ENCODE data around the gene SPNS2. TPM values are rescaled to one million over a fixed set of nuclear protein-coding genes. Genes with fewer than 3 reads are reported as not detected.
A peak's percentile ranks its signal among the peaks of the same experiment; 100 is the strongest.

SPNS2 gene, protein sequence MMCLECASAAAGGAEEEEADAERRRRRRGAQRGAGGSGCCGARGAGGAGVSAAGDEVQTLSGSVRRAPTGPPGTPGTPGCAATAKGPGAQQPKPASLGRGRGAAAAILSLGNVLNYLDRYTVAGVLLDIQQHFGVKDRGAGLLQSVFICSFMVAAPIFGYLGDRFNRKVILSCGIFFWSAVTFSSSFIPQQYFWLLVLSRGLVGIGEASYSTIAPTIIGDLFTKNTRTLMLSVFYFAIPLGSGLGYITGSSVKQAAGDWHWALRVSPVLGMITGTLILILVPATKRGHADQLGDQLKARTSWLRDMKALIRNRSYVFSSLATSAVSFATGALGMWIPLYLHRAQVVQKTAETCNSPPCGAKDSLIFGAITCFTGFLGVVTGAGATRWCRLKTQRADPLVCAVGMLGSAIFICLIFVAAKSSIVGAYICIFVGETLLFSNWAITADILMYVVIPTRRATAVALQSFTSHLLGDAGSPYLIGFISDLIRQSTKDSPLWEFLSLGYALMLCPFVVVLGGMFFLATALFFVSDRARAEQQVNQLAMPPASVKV
- total RNA-seq = 45.6 and 70.2 TPM in 2 replicates

DNA sequence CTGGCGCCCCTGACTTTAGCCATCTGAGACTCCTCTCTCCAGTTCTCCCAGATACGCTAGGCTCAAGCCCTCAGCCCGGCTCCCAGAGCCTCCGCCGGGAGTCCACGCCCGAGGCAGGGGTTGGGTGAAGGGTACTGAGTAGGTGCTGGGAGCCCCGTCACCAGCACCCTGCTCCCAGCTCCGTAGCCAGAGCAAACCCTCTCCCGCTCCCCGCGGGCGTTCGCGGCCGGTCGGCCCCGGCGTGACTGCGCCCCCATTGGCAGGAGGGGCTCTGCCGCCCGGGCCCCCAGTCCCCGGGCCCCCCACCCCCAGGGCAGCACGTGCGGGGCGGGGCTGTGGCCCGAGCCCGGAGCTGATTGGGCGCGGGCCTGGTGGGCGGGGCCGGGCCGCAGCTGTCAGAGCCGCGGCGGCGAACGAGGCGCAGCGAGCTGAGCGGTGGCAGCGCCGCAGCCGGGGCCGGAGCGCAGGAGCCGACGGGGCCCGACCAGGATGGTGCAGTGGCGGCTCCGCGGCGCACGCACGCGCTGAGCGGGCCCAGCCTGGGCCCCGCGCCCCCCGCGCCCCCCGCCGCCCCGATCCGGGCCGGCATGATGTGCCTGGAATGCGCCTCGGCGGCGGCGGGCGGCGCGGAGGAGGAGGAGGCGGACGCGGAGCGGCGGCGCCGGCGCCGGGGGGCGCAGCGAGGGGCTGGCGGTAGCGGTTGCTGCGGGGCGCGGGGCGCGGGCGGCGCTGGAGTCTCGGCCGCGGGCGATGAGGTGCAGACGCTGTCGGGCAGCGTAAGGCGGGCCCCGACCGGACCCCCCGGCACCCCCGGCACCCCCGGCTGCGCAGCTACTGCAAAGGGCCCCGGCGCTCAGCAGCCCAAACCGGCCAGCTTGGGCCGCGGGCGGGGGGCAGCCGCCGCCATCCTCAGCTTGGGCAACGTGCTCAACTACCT, at the start of gene SPNS2:
TSS of gene SPNS2 (plus strand) at position 421 of the 937 bp plus-strand sequence. CDS start at position 588, 167 bp downstream.
- DNase-seq (ENCODE audit: low read depth in 2 of 2) = peak in 1 of 2 donors; percentile 85

DNA sequence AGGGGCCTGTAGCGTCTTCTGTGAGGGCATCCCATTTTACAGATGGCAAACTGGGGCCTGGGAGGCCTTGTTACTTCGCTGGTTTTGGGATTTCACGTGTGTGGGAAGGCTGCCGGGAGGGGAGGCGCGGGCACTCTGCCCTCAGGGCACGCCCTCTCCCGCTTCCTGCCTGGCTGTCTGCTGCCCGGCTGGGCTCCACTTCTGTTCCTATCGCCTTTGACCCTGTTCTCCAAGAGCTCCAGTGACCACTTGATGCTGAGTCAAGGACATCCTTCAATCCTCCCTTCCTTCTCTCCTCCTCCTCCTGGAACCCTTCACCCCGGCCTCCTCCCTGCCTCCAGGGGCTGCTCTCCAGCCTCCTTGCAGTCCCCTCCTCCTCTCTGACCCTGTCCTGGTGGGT, 48.9 kb upstream of the SPNS2 start:
- DNase-seq (ENCODE audit: low read depth in 2 of 2) = peak in 1 of 2 donors; percentile 15

DNA sequence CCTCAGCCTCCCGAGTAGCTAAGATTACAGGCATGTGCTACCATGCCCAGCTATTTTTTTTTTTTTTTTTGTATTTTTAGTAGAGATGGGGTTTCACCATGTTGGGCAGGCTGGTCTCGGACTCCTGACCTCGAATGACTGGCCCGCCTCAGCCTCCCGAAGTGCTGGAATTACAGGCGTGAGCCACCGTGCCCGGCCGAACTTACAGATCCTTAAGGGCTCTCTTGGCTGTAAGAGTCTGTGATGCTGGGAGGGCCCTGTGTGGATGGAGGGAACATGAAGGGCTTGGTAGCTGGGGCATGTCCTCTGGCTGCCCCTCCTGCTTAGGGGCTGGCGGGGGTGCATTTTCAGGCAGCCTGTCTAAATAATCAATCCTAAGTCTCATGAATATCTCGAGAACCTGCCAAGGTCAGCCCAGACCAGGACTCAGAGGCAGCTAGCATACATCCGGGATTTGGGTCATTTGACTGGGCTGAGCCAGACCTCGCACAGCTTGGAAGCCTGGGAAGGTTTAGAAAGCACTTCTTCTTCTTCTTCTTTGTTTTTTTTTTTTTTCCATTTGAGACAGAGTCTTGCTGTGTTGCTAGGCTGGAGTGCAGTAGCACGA, 47.9 kb upstream of the SPNS2 start:
- DNase-seq (ENCODE audit: low read depth in 2 of 2) = no peak

DNA sequence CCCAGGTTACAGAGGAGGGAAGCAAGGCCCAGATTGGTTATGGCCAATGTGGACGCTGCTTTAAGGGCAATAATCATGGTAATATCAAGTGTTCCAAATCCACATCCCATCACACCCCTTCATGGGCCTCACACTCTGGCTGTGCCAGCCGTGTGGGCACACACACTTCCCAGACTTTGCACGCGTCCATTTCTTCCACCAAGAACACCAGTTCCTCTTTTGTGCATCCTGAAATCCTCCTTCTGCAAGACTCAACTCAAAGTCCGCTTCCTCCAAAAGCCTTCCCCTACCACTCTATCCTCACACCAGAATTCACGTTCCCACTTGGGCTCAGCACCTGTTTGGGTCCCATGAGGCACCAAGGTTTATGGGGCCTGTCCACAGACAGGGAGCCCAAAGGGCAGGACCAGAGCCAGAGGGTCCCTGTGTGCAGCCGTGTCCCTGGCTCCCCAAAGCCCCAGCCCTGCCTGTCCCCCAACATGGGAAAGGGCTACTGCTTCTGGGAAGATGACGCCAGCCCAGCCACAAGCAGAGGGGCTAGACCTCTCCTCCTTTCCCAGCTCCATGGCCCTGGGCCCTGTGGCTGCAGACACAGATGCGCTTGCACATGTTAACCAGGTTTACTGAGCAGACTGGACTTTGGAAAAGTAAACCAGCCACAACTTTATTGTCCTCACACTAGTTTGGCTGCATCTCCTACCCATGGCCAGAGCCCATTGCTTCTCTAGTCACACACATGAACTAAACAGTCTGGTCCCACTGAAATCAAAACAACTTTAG, 44.7 kb upstream of the SPNS2 start:
- DNase-seq (ENCODE audit: low read depth in 2 of 2) = no peak

DNA sequence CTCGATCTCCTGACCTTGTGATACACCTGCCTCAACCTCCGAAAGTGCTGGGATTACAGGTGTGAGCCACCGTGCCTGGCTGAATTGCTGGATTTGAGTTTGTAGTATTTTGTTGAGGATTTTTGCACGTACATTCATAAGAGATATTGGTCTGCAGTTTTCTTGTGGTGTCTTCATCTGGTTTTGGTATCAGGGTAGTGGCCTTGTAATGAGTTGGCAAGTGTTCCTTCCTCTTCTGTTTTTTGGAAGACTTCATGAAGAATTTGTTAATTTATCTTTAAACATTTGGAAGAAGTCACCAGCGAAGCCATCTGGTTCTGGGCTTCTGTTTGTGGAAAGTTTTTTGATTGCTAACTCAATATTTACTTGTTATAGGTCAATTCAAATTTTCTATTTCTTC, 38.0 kb upstream of the SPNS2 start:
- DNase-seq (ENCODE audit: low read depth in 2 of 2) = no peak

DNA sequence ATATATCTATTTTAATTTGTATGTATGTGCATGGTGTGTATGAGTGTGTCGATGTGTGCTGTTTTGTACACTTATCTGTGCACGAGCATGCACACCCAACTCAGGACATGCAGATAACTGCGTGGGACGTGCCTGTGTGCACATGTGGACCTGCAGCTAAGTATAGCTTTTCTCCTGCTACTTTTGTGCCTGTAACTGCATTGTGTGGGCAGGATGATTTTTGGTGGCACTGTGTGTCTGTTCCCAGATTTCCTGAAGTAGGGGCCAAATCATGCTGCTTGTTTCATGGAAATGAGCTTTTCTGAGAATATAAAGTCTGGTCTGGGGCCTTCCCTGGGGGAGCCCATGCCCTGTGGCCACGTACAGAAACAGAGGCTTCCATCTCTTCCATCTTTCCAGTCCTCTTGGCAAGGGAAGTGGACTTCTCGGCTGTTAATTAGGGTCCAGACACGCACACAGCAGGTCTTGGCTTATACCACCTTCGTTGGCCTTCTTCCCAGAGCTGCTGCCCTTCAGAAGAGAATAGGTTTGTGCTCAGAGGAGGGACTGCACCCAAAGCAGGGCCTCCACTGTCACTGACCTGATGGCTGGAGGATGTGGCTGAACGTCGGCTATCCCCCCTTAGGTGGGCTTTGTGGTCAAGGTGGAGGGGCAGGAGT, 34.7 kb upstream of the SPNS2 start:
- no peak for DNase-seq (ENCODE audit: low read depth in 2 of 2)

DNA sequence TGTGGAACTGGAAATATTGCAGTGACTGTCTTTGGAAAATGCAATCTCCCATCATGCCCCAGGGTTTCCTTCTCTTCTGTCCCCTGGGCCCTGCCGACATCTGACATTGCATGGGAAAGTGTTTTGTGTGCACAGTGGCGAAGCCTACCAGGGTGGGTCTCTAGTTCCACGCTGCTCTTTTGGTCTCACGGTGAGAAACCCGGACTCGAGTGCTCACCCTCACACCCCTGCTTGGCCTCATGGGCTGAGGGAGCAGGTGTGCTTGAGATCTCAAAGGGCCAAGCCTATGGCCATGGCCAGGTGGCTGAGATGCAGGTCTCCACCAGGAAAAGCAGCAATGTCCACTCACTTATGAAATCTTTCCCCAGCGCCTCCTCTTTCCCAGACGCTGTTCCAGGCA, 32.9 kb upstream of the SPNS2 start:
- no peak for DNase-seq (ENCODE audit: low read depth in 2 of 2)

DNA sequence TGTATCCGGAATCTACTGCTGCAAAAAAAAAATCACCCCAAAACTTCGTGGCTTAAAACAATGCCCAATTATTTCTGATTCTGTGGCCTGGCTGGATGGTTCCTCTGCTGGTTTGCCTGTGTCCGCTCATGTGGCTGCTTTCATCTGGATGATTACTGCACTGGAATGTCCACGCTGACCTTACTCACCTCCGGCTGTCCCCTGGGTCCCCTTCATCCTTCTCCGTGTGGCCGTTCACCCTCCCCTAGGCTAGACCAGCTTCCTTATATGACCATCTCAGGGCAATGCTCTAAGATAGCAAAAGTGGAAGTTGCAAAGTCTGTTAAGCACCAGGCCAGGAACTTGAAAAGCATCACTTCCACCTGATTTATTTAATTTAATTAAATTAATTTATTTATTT, 31.4 kb upstream of the SPNS2 start:
- no peak for DNase-seq (ENCODE audit: low read depth in 2 of 2)

DNA sequence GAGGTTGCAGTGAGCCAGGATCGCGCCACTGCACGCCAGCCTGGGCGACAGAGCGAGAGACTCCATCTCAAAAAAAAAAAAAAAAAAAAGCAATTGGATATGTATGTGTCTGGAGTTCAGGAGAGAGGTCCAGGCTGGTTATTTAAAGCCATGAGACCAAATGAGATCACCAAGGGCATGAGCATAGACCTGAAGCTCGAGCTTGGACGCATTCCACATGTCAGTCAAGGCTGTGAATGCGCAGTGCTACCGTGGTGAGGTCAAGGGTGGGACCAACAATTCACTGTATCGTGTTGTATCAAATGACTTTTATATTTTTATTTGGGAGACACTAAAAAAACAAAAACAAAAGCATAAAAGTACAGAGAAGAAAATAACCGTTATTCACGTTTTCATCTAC, 29.1 kb upstream of the SPNS2 start:
- DNase-seq (ENCODE audit: low read depth in 2 of 2) = no peak

DNA sequence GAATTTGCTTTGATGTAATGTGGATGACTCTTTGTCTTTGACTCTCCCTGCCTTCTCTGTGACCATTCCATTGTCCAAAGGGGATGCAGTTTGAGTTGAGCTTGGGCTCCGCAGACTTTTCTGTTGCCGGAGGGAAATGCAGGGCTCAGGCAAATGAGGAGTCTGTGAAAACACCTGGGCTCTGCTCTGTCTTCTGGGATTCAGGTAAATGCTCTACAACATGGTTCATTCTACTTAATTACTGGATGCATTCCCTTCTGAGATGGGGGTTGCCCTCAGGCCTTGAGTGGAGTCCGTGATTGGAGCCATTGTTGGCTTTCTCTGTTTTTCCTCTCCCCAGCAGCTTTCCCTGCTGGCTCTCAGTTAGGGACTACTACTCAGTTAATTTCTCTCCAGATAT, 26.4 kb upstream of the SPNS2 start:
- no peak for DNase-seq (ENCODE audit: low read depth in 2 of 2)

DNA sequence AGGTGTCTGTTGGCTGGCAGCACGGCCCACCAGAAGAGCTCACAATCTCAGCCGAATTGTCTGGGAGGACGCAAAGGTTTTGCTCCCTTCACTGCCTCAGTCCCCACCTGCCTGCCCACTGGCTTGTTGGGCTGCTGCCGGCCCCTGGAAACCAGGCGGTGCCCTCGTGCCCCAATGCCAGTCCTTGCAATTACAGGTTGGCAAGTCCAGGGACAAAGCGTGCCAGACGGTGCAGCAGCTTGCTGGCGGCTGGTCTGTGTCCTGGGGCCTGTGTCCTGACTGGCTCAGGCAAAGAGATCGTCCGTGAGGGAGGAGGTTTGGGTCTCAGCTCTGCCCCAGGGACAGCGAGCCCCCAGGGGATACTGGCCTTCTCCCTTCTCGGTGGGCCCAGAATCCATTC, 24.6 kb upstream of the SPNS2 start:
- no peak for DNase-seq (ENCODE audit: low read depth in 2 of 2)

DNA sequence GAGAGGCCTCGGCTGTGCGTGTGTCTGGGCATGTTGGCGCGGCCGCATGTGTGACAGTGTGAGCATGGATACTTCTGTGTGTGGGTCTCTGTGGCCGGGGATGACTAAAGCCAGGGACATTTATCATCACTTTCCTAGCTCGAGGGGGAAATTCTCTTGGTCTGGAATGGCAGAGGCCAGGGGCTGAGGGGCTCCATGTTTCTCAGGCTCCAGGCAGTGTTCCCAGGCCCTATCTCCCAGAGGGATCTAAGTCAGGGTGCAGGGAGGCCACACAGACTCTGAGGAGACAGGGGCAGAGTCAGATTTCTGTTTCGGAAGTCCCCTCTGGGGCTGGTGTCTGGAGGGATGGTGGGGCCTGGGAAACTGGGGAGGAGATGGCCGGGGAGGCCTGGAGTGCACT, 23.7 kb upstream of the SPNS2 start:
- no peak for DNase-seq (ENCODE audit: low read depth in 2 of 2)

DNA sequence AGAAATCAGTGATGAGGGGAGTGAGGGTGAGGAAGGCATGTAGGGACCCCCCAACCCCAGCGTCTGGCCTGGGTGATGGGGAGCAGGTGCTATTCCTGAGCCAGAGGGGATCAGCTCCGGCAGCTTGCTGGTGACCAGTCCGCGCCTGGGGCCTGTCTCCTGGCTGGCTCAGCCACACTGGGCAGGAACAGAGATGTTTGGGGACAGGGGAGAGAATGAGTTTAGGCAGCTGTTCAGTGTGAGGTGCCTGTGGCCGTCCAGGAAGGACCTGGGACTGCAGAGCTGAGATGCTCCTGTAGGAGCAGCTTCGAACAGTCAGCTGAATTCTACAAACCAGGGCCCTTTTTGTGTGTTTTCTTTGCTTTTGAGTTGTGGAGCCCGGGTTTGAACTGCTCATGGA, 23.2 kb upstream of the SPNS2 start:
- DNase-seq (ENCODE audit: low read depth in 2 of 2) = no peak

DNA sequence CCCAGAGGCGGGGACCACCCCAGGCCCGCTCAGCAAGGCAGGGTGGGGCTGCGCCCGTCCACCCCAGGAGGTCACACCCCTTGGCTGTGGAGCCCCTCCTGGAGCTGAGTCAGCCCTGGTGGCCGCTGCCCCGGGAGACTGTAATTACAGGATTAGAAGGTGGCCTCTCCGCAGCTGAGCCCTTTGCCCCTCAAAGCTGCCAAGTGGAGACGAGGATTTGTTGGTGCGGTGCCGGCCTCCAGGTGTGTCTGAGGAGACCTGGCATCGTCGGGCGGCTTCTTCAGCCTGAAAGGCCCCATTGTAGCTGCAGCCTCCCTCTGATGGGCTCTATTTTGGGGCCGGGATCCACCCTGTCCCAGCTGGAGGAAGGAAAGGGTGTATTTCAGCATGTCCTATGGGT, 22.7 kb upstream of the SPNS2 start:
- DNase-seq (ENCODE audit: low read depth in 2 of 2) = no peak

DNA sequence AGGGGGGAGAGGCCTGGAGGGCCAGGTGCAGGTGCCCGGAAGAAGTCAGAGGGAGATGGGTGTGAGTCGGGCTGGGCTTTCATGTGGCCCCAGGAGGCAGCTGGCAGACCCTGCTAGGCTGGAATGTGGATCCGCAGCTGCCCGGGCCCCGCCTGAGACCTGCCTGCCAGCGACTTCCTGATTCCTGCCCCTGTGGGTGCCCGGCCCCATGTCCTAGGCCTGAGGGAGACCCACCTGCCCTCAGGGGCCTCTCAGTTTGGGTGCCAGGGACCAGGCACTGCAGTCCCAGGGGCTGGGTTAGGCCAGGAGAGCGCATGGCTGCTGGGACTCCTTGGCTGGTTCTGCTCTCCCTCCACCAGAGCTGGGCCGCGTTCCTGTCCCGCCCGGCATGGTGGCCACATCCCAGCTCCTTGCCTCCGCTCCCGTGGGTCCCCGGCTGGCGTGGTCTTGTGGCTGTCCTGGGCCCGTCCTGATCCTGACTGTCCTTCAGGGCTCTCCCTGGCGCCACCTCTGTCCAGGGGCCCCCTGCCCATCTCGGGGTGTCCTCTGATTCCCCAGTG, 22.1 kb upstream of the SPNS2 start:
- DNase-seq (ENCODE audit: low read depth in 2 of 2) = no peak

DNA sequence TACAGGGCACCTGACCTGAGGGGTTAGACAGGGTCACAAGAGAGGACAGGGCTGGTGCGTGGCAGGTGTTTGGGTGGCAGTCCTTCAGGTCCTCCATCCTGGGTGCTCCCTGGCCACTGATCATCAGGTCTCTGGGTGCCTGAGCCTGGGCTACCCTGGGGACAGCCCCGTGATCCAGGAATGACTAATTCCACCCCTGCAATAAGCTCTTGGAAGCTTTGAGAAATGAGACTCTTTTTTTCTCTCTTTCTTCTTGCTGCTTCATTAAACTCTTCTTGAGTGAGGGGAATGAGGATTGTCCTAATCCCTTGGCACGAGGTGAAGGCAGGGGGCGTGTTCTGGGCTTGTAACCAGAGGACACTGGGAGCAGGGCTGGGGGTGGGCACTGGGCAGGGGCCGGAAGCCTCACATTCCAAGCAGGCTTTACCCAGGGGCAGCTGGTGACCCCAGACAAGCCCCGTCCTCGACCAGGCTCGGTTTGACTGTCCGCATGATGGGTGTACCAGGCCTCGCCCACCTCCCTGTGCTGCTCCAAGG, 21.4 kb upstream of the SPNS2 start:
- no peak for DNase-seq (ENCODE audit: low read depth in 2 of 2)

DNA sequence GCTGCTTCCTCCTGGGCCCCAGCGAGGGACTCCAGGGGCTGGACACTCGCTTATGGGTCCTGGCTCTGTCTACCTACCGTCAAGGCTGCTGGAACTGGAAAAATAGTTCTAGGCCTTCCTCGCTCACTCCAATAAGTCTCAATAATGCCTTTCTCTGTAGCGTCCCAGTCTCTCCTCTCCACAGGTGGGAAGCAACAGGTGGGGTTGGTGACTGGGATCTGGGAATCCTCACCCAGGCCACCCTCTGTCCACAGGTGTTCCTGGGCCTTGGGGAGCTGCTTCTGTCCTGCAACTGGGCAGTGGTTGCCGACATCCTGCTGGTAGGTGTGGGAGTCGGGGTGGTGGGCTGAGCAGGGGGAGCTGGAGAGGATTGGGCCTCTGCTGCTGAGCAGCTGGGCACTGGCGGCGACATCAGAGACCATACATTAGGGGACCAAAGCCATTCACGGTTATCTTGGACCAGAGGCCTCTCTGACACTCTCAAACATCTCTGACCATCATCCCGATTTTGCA, 20.3 kb upstream of the SPNS2 start:
- no peak for DNase-seq (ENCODE audit: low read depth in 2 of 2)

DNA sequence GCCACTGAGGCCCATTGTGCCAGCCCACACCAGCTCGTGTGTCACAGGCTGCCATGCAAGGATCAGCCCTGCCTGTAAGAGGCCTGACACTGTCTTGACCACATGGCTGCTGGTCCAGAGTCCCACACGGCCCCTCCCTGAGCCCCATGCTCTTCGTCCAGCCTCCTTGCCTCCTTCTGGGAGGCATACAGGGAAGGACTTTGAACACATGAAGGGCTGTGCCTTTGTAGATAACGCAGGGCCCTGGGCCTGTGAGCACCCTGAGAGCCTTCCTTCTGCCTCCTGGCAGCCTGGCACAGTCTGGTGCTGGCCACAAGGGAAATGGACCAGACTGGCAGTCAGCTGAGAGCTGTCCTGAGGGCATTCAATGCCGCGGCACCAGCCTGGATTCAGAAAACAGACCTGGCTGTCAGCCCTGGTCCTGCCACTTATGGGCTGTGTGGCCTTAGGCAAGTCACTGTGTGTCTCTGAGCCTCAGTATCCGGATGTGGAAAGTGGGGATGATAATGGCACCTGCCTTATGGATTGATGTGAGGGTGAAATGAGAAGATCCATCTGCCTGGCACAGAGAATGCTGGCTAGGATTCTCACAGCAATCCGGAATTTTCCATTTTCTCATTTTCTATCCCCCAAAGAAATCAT, 19.2 kb upstream of the SPNS2 start:
- DNase-seq (ENCODE audit: low read depth in 2 of 2) = no peak
